ENCODE results near the gene CNTN1. TPM values are rescaled to one million over a fixed set of nuclear protein-coding genes. Genes with fewer than 3 reads are reported as not detected.

The CNTN1 gene
- total and polyA plus RNA-seq, 2 of the 8 experiments (the other 6 are each of a cell fraction or from before 2014, with no cell fraction given): 7.2 to 21.8 TPM

- TF ChIP-seq CTCF (IDR thresholded peaks at IDR 0.05; ENCODE audit: control extremely low read depth in 1 of 3, insufficient read depth in 1 of 3, low read depth in 1 of 3, low read length in 3 of 3) (no peak), CHD2 (IDR thresholded peaks at IDR 0.05; ENCODE audit: low read length) (no peak), NRF1 (IDR thresholded peaks at IDR 0.05; ENCODE audit: low read depth, low read length) (no peak), TEAD4 (IDR thresholded peaks at IDR 0.05; ENCODE audit: low read depth, low read length) (no peak)
Measured at GRCh38 chr12:40648519-40648918, 43.7 kb upstream of the CNTN1 start (continued).

Measured in H1 (cell line).